ENCODE measurements around the gene CACNA1S. TPM values are rescaled to one million over a fixed set of nuclear protein-coding genes. Genes with fewer than 3 reads are reported as not detected.

Gene CACNA1S
- total and polyA plus RNA-seq, 2 experiments from 2014 or later: not detected

- WGBS, 2 experiments (ENCODE audit: low coverage in 1 of 2, low lambda C conversion rate in 2 of 2, missing lambda C conversion rate in 2 of 2): 64 to 77% methylated on average over 5 to 8 of the region's 8 CpGs
- in situ Hi-C loops (cut with MboI): no loop called here
- DNase-seq: no peak
- H3F3A ChIP-seq (ENCODE audit: insufficient read depth): no peaks in the 10 kb centered on the region
- peaks cover 38% of the 10 kb centered on the region for H3K27me3 ChIP-seq (replicated peaks; ENCODE audit: insufficient read depth)
- TF ChIP-seq EZH2 (IDR thresholded peaks at IDR 0.05; ENCODE audit: insufficient read depth, poor library complexity, severe bottlenecking) (no peak), EZH2phosphoT487 (IDR thresholded peaks at IDR 0.05; ENCODE audit: insufficient read depth, low read depth) (no peak)
- no peak overlapping the region for H3K27ac ChIP-seq
- H3K9me2 ChIP-seq (ENCODE audit: insufficient read depth): no peaks in the 10 kb centered on the region
- H3K9me3 ChIP-seq (ENCODE audit: low read depth): no peaks in the 10 kb centered on the region
- no peaks in the 10 kb centered on the region for H3K79me2 ChIP-seq (ENCODE audit: insufficient read depth)
- no peak overlapping the region for H3K9ac ChIP-seq
- no peaks in the 10 kb centered on the region for H4K20me1 ChIP-seq (ENCODE audit: insufficient read depth)
- no peaks in the 10 kb centered on the region for H3K36me3 ChIP-seq (ENCODE audit: low read depth)
- no peak overlapping the region for H2AFZ ChIP-seq
- no peak overlapping the region for H3K4me3 ChIP-seq
- H3K4me1 ChIP-seq (ENCODE audit: insufficient read depth): no peaks in the 10 kb centered on the region
- H3K4me2 ChIP-seq (ENCODE audit: unreplicated experiment): no peak overlapping the region
Measured at GRCh38 chr1:201062511-201063091, 49.6 kb downstream of the CACNA1S start.

GRCh38 chr1:201061886-201062285, 50.3 kb downstream of the CACNA1S start:
- H3K9ac ChIP-seq: no peak overlapping the region
- no peaks in the 10 kb centered on the region for H3K9me2 ChIP-seq (ENCODE audit: insufficient read depth)
- H3K27me3 ChIP-seq (replicated peaks; ENCODE audit: insufficient read depth): peaks cover 38% of the 10 kb centered on the region
- H3K9me3 ChIP-seq (ENCODE audit: low read depth): no peaks in the 10 kb centered on the region
- H3F3A ChIP-seq (ENCODE audit: insufficient read depth): no peaks in the 10 kb centered on the region
- no peaks in the 10 kb centered on the region for H3K36me3 ChIP-seq (ENCODE audit: low read depth)
- no peak for DNase-seq
- H3K4me3 ChIP-seq: no peak overlapping the region
- H2AFZ ChIP-seq: no peak overlapping the region
- no peak for TF ChIP-seq EZH2phosphoT487 (IDR thresholded peaks at IDR 0.05; ENCODE audit: insufficient read depth, low read depth)
- no peak for TF ChIP-seq EZH2 (IDR thresholded peaks at IDR 0.05; ENCODE audit: insufficient read depth, poor library complexity, severe bottlenecking)
- no peaks in the 10 kb centered on the region for H3K79me2 ChIP-seq (ENCODE audit: insufficient read depth)
- no peak overlapping the region for H3K4me2 ChIP-seq (ENCODE audit: unreplicated experiment)
- H4K20me1 ChIP-seq (ENCODE audit: insufficient read depth): no peaks in the 10 kb centered on the region
- H3K4me1 ChIP-seq (ENCODE audit: insufficient read depth): no peaks in the 10 kb centered on the region
- 77 to 86% methylated on average over 11 to 12 of the region's 12 CpGs for WGBS, 2 experiments (ENCODE audit: low coverage in 1 of 2, low lambda C conversion rate in 2 of 2, missing lambda C conversion rate in 2 of 2)
- no peak overlapping the region for H3K27ac ChIP-seq
- in situ Hi-C loops (cut with MboI): no loop called here

GRCh38 chr1:201061049-201061448, 51.2 kb downstream of the CACNA1S start:
- TF ChIP-seq EZH2phosphoT487 (IDR thresholded peaks at IDR 0.05; ENCODE audit: insufficient read depth, low read depth): no peak
- TF ChIP-seq EZH2 (IDR thresholded peaks at IDR 0.05; ENCODE audit: insufficient read depth, poor library complexity, severe bottlenecking): no peak
- H3K27ac ChIP-seq: no peak overlapping the region
- WGBS, 2 experiments (ENCODE audit: low coverage in 1 of 2, low lambda C conversion rate in 2 of 2, missing lambda C conversion rate in 2 of 2): 63 to 67% methylated on average over 4 of the region's 4 CpGs
- peaks cover 41% of the 10 kb centered on the region for H3K27me3 ChIP-seq (replicated peaks; ENCODE audit: insufficient read depth)
- H3F3A ChIP-seq (ENCODE audit: insufficient read depth): no peaks in the 10 kb centered on the region
- DNase-seq: no peak
- H3K36me3 ChIP-seq (ENCODE audit: low read depth): no peaks in the 10 kb centered on the region
- no peaks in the 10 kb centered on the region for H3K9me3 ChIP-seq (ENCODE audit: low read depth)
- in situ Hi-C loops (cut with MboI): no loop called here
- H4K20me1 ChIP-seq (ENCODE audit: insufficient read depth): no peaks in the 10 kb centered on the region
- no peak overlapping the region for H2AFZ ChIP-seq
- H3K4me1 ChIP-seq (ENCODE audit: insufficient read depth): no peaks in the 10 kb centered on the region
- no peak overlapping the region for H3K4me2 ChIP-seq (ENCODE audit: unreplicated experiment)
- H3K9ac ChIP-seq: no peak overlapping the region
- no peaks in the 10 kb centered on the region for H3K79me2 ChIP-seq (ENCODE audit: insufficient read depth)
- no peaks in the 10 kb centered on the region for H3K9me2 ChIP-seq (ENCODE audit: insufficient read depth)
- no peak overlapping the region for H3K4me3 ChIP-seq

- 61 to 73% methylated on average over 4 of the region's 4 CpGs for WGBS, 2 experiments (ENCODE audit: low coverage in 1 of 2, low lambda C conversion rate in 2 of 2, missing lambda C conversion rate in 2 of 2)
- H3K79me2 ChIP-seq (ENCODE audit: insufficient read depth): no peaks in the 10 kb centered on the region
- peaks cover 38% of the 10 kb centered on the region for H3K27me3 ChIP-seq (replicated peaks; ENCODE audit: insufficient read depth)
- no peak overlapping the region for H2AFZ ChIP-seq
- H4K20me1 ChIP-seq (ENCODE audit: insufficient read depth): no peaks in the 10 kb centered on the region
- TF ChIP-seq EZH2phosphoT487 (IDR thresholded peaks at IDR 0.05; ENCODE audit: insufficient read depth, low read depth) (no peak), EZH2 (IDR thresholded peaks at IDR 0.05; ENCODE audit: insufficient read depth, poor library complexity, severe bottlenecking) (no peak)
- H3K9ac ChIP-seq: no peak overlapping the region
- H3F3A ChIP-seq (ENCODE audit: insufficient read depth): no peaks in the 10 kb centered on the region
- no peaks in the 10 kb centered on the region for H3K9me3 ChIP-seq (ENCODE audit: low read depth)
- no peak overlapping the region for H3K4me2 ChIP-seq (ENCODE audit: unreplicated experiment)
- in situ Hi-C loops (cut with MboI): no loop called here
- H3K27ac ChIP-seq: no peak overlapping the region
- H3K36me3 ChIP-seq (ENCODE audit: low read depth): no peaks in the 10 kb centered on the region
- H3K4me3 ChIP-seq: no peak overlapping the region
- no peaks in the 10 kb centered on the region for H3K4me1 ChIP-seq (ENCODE audit: insufficient read depth)
- no peak for DNase-seq
- H3K9me2 ChIP-seq (ENCODE audit: insufficient read depth): no peaks in the 10 kb centered on the region
Measured at GRCh38 chr1:201060586-201060985, 51.6 kb downstream of the CACNA1S start.

Data from GM23248 (cell line).